Gastrocnemius medialis (tissue), 4 donors: ENCODE results near the gene CLEC3B.

Experiments used
- POLR2A ChIP-seq, 2 donors: fragments of 450-650 bp; IDR thresholded peaks; one replicate each; pipeline ENCODE4 v1.6.1; 2017; ENCODE audit warnings: antibody characterized with exemption in 2 of 2, mild to moderate bottlenecking in 2 of 2, moderate library complexity in 2 of 2
- TF ChIP-seq, protein P1 (sequence below), 5 experiments: fragments of 450-650 bp in 3 of 5; fragments of 200-600 bp in 2 of 5; sonication (generic) in 2 of 5; IDR thresholded peaks in 4 of 5; conservative IDR thresholded peaks in 1 of 5; 1 replicate in 4 of 5; 2 replicates in 1 of 5; pipeline ENCODE4 v1.5.1; 2016 to 2019; ENCODE audit warnings: antibody characterized with exemption in 5 of 5, mild to moderate bottlenecking in 3 of 5, moderate library complexity in 3 of 5

GRCh38 chr3:45035441-45036301, 9.6 kb downstream of the CLEC3B start:
- TF ChIP-seq, protein P1, sequence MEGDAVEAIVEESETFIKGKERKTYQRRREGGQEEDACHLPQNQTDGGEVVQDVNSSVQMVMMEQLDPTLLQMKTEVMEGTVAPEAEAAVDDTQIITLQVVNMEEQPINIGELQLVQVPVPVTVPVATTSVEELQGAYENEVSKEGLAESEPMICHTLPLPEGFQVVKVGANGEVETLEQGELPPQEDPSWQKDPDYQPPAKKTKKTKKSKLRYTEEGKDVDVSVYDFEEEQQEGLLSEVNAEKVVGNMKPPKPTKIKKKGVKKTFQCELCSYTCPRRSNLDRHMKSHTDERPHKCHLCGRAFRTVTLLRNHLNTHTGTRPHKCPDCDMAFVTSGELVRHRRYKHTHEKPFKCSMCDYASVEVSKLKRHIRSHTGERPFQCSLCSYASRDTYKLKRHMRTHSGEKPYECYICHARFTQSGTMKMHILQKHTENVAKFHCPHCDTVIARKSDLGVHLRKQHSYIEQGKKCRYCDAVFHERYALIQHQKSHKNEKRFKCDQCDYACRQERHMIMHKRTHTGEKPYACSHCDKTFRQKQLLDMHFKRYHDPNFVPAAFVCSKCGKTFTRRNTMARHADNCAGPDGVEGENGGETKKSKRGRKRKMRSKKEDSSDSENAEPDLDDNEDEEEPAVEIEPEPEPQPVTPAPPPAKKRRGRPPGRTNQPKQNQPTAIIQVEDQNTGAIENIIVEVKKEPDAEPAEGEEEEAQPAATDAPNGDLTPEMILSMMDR (IDR thresholded peaks at IDR 0.05 in 4 of 5, conservative IDR thresholded peaks at IDR 0.05 in 1 of 5): no peak
- no peak for TF ChIP-seq POLR2A (IDR thresholded peaks at IDR 0.05)
